K562 (cell line): Measurements from ENCODE around the gene FBP2. TPM values are rescaled to one million over a fixed set of nuclear protein-coding genes. Genes with fewer than 3 reads are reported as not detected.
"Not testable (repeated sequence)": the region's sequence is repeated elsewhere in the genome, so short reads cannot be mapped to it uniquely, and the experiment has no call there.

Source experiments
- ATAC-seq: fragments of 200-7000 bp; cut with Tn5 transposase; 3 replicates; pipeline ENCODE4 v1.9.1; 2020; ENCODE audit warnings: moderate library complexity
- BruUV-seq: library from RNA; stranded (reverse); fragments of 400-500 nt; replicated peaks from 2 replicates; lab custom pipeline; 2021; lab: Mats Ljungman, UMichigan
- CTCF ChIA-PET: fragments of 300-600 bp; formaldehyde crosslinking; extraction: SDS; loops from one replicate; lab custom pipeline; 2021; ENCODE audit warnings: low intra/inter-chr PET ratio; lab: Yijun Ruan, JAX
- POLR2A ChIA-PET: fragments of 300-600, 350-650 bp; sonication (Branson Sonifier 250); formaldehyde crosslinking; extraction: SDS; loops from one replicate; lab custom pipeline; 2021; ENCODE audit warnings: antibody characterized with exemption, inconsistent platforms; lab: Yijun Ruan, JAX
- DNase-seq, 4 experiments: peaks; one replicate each; pipeline versions ENCODE4 v3.0.0 to v3.0.0-alpha.2; 2011 to 2018; ENCODE audit warnings: low spot score in 3 of 4, mixed read lengths in 3 of 4; ENCODE audit errors: extremely low read depth in 1 of 4
- FAIRE-seq: peaks from 2 replicates; lab custom pipeline; 2011; peaks lifted over from hg19 to GRCh38; lab: Jason Lieb, UNC
- H2AFZ ChIP-seq: 2 replicates; pipeline ENCODE4 v1.6.0; 2011; ENCODE audit warnings: low read depth, low read length, control low read depth, inconsistent platforms
- H3K27ac ChIP-seq: fragments of 200-600 bp; 3 replicates; pipeline ENCODE4 v1.8.0; 2011; ENCODE audit warnings: low read depth, mild to moderate bottlenecking, control low read depth, inconsistent platforms, low read length, moderate library complexity, mixed read lengths; ENCODE audit errors: extremely low read depth
- H3K27me3 ChIP-seq, 2 experiments: fragments of 300-600 bp in 1 of 2; 2 replicates in 1 of 2; 3 replicates in 1 of 2; pipeline versions ENCODE4 v1.6.0 to v1.8.0; 2011; ENCODE audit warnings: inconsistent platforms in 2 of 2, low read length in 2 of 2, mild to moderate bottlenecking in 1 of 2, mixed read lengths in 1 of 2, moderate library complexity in 1 of 2; ENCODE audit not compliant: control insufficient read depth in 2 of 2, insufficient read depth in 2 of 2
- H3K36me3 ChIP-seq: fragments of 300-600 bp; 3 replicates; pipeline ENCODE4 v1.8.0; 2011; ENCODE audit warnings: mild to moderate bottlenecking, low read length, inconsistent platforms; ENCODE audit not compliant: control insufficient read depth, insufficient read depth
- H3K4me1 ChIP-seq, 2 experiments: fragments of 200-600 bp in 1 of 2; replicated peaks in 1 of 2; 2 replicates in 1 of 2; 3 replicates in 1 of 2; pipeline versions ENCODE4 v1.5.1 to v1.8.0; 2011; ENCODE audit warnings: inconsistent platforms in 2 of 2, low read length in 2 of 2, mild to moderate bottlenecking in 1 of 2, mixed read lengths in 1 of 2, moderate library complexity in 1 of 2; ENCODE audit not compliant: control insufficient read depth in 2 of 2, insufficient read depth in 2 of 2
- H3K4me2 ChIP-seq: 2 replicates; pipeline ENCODE4 v1.6.1; 2011; ENCODE audit warnings: low read length, control low read depth, inconsistent platforms, mixed read lengths; ENCODE audit not compliant: insufficient read depth
- H3K4me3 ChIP-seq: fragments of 200-600 bp; sonication (generic), shearing (Covaris generic); 2 replicates; pipeline ENCODE4 v1.5.1; 2016; ENCODE audit warnings: control low read depth, inconsistent platforms
- H3K79me2 ChIP-seq: fragments of 200-600 bp; 3 replicates; pipeline ENCODE4 v1.8.0; 2011; ENCODE audit warnings: low read length, inconsistent platforms; ENCODE audit not compliant: control insufficient read depth, insufficient read depth
- H3K9ac ChIP-seq, 2 experiments: 2 replicates each; pipeline versions ENCODE4 v1.6.0 to v1.6.1; 2011; ENCODE audit warnings: low read depth in 2 of 2, low read length in 2 of 2, control low read depth in 1 of 2, inconsistent platforms in 1 of 2, mild to moderate bottlenecking in 1 of 2, mixed read lengths in 1 of 2; ENCODE audit not compliant: insufficient read depth in 1 of 2
- H3K9me1 ChIP-seq: one replicate; pipeline ENCODE4 v1.6.0; 2011; ENCODE audit warnings: inconsistent platforms, mild to moderate bottlenecking, low read length, moderate library complexity; ENCODE audit not compliant: control insufficient read depth, insufficient read depth
- H3K9me3 ChIP-seq: replicated peaks from 2 replicates; pipeline ENCODE4 v1.5.1; 2011; ENCODE audit warnings: low read depth, low read length, inconsistent platforms; ENCODE audit not compliant: control insufficient read depth, insufficient read depth
- H4K20me1 ChIP-seq: replicated peaks from 2 replicates; pipeline ENCODE4 v1.6.1; 2011; ENCODE audit warnings: low read length, inconsistent platforms, mixed read lengths; ENCODE audit not compliant: control insufficient read depth, insufficient read depth
- C11orf30 ChIP-seq: fragments of 450-650 bp; IDR thresholded peaks from 2 replicates; pipeline ENCODE4 v1.6.1; 2016; ENCODE audit warnings: low read depth, mild to moderate bottlenecking
- ESRRA ChIP-seq: fragments of 450-650 bp; IDR thresholded peaks from 2 replicates; pipeline ENCODE4 v1.6.1; 2014; ENCODE audit warnings: low read depth, mild to moderate bottlenecking, moderate library complexity, borderline replicate concordance
- KLF13 ChIP-seq: fragments of 450-650 bp; IDR thresholded peaks from 2 replicates; pipeline ENCODE4 v1.6.1; 2016; ENCODE audit warnings: missing genetic modification characterization, low read depth, mild to moderate bottlenecking, missing compliant biosample characterization, moderate library complexity, borderline replicate concordance
- MAFG ChIP-seq: fragments of 450-650 bp; conservative IDR thresholded peaks from 2 replicates; pipeline ENCODE4 v1.6.1; 2016; ENCODE audit warnings: missing genetic modification characterization, missing compliant biosample characterization
- NFE2L1 ChIP-seq: fragments of 450-650 bp; IDR thresholded peaks from 2 replicates; pipeline ENCODE4 v1.6.1; 2016; ENCODE audit warnings: missing genetic modification characterization, low read depth, mild to moderate bottlenecking, missing compliant biosample characterization, moderate library complexity, borderline replicate concordance
- ZBTB5 ChIP-seq: fragments of 450-650 bp; IDR thresholded peaks from 2 replicates; pipeline ENCODE4 v1.6.1; 2017; ENCODE audit warnings: antibody characterized with exemption
- ZNF316 ChIP-seq: fragments of 450-650 bp; IDR thresholded peaks from 2 replicates; pipeline ENCODE4 v1.6.1; 2016
- ZNF764 ChIP-seq: fragments of 250-450 bp; sonication (Bioruptor Pico); IDR thresholded peaks from 2 replicates; pipeline ENCODE4 v1.4.0; 2020; ENCODE audit warnings: low read depth, mild to moderate bottlenecking, moderate library complexity
- WGBS: fragments of 100-300 bp; shearing (Covaris generic); methylation state at CpG from one replicate; pipeline ENCODE4 v1.1.6; 2016; ENCODE audit warnings: low coverage, mixed read lengths; ENCODE audit not compliant: insufficient coverage; ENCODE audit errors: missing lambda C conversion rate; 5-methylcytosine and 5-hydroxymethylcytosine counted together
- in situ Hi-C: fragments of 300-500 bp; cut with MboI; formaldehyde crosslinking; loops from 4 replicates; pipeline ENCODE4 v1.15.0; 2018; ENCODE audit warnings: inconsistent platforms, mixed read lengths
- intact Hi-C: fragments of 100-400 bp; cut with micrococcal nuclease; formaldehyde crosslinking; loops from 2 replicates; pipeline ENCODE4 v1.14.2; 2022
- polyA plus RNA-seq, 8 experiments: library from polyadenylated mRNA; depleted of rRNA in 4 of 8; stranded (reverse) in 5 of 8; unstranded in 3 of 8; fragments of >200 nt; fragmentation: Nextera tagmentation in 2 of 8; fragmentation: Illumina TruSeq in 1 of 8; extraction: Ambion mirVana in 2 of 8; extraction: Trizol in 1 of 8; gene quantifications; 2 replicates each; pipeline versions ENCODE4 v1.2.1 to v1.2.3, GENCODE V29; 2011 to 2014; ENCODE audit warnings: inconsistent platforms in 1 of 8, missing spikeins in 1 of 8
- total RNA-seq, 7 experiments: library from RNA; depleted of rRNA in 6 of 7; stranded (reverse); fragments of >200 nt in 6 of 7; fragmentation: Illumina TruSeq in 2 of 7; extraction: Trizol in 2 of 7; gene quantifications; 2 replicates each; pipeline versions ENCODE4 v1.2.1 to v1.2.3, GENCODE V29; 2011 to 2021; ENCODE audit warnings: low replicate concordance in 1 of 7
- TF ChIP-seq, protein P1 (sequence below): fragments of 450-650 bp; IDR thresholded peaks from 2 replicates; pipeline ENCODE4 v1.6.1; 2014; ENCODE audit warnings: low read depth, mild to moderate bottlenecking, moderate library complexity, borderline replicate concordance

FBP2 gene
- total and polyA plus RNA-seq, 9 of the 15 experiments (the other 6 are each of a cell fraction or from before 2014, with no cell fraction given): 0.06 TPM; not detected in 7

DNA sequence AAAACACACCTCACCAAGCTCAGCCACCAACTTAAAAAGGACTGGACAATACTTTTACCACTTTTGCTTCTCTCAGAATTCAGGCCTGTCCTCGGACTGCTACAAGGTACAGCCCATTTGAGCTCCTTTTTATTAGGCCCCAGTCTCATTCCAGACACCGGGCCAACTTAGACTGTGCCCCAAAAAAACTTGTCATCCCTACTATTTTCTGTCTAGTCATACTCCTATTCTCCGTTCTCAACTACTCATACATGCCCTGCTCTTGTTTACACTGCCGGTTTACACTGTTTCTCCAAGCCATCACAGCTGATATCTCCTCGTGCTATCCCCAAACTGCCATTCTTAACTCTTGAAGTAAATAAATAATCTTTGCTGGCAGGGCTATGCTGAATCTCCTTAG is 49.3 kb downstream of the FBP2 start:
- CTCF ChIA-PET, H3K4me3 ChIP-seq, H2AFZ ChIP-seq, H3K9me1 ChIP-seq, H3K9me3 ChIP-seq, H3K36me3 ChIP-seq, H3K9ac ChIP-seq, POLR2A ChIA-PET, in situ Hi-C loops, H3K79me2 ChIP-seq, BruUV-seq, H3K27ac ChIP-seq, H3K4me1 ChIP-seq, intact Hi-C loops: not testable (repeated sequence)
- TF ChIP-seq MAFG (tag) (peak; percentile 76), NFE2L1 (tag) (peak; percentile 34; the same call in 1 of the 2 replicates), ZNF316 (peak; percentile 68), C11orf30 (peak; percentile 39; the same call in 1 of the 2 replicates)
- TF ChIP-seq, all 486 proteins: peak for 4; not testable (repeated sequence) for 482
- 0% methylated on average over 2 of the region's 5 CpGs for WGBS
- not testable (repeated sequence) for H4K20me1 ChIP-seq, FAIRE-seq, ATAC-seq, H3K27me3 ChIP-seq, H3K4me2 ChIP-seq, DNase-seq

DNA sequence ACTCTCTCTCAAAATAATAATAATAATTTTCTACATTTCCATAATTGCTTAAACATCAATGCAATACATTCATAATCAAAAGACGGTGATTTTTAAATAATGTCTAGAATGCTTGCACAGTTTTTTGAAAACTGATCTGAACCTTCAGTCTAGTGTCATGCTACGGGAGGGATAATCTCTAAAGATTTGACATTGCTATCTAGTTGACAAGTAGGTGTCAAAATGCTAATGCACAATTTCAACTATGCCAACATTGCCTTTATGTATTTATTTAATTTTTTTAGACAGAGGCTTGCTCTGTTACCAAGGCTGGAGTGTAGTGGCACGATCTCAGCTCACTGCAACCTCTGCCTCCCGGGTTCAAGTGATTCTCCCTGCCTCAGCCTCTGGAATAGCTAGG is 54.7 kb downstream of the FBP2 start:
- ChIA-PET CTCF (no interaction called here), POLR2A (interaction anchor here (0.6 kb wide), 1 partner anchor 181 kb away, joined by 3 read pairs; no protein-coding TSS in a partner anchor)
- BruUV-seq: no TSS peak
- no peak for ATAC-seq
- no peak for FAIRE-seq
- H3K9me3 ChIP-seq: no peaks in the 10 kb centered on the region
- no peak for DNase-seq
- in situ Hi-C loops: no loop called here
- no peak overlapping the region for H3K4me2 ChIP-seq
- H3K4me1 ChIP-seq: no peaks in the 10 kb centered on the region
- H3K27ac ChIP-seq: no peak overlapping the region
- 6% methylated on average over 4 of the region's 4 CpGs for WGBS
- H2AFZ ChIP-seq: no peak overlapping the region
- H4K20me1 ChIP-seq: no peaks in the 10 kb centered on the region
- no peaks in the 10 kb centered on the region for H3K9me1 ChIP-seq
- H3K9ac ChIP-seq: no peak overlapping the region
- peaks cover 2 to 4% of the 10 kb centered on the region in 2 experiments; a peak in 3 of 5 replicates for H3K27me3 ChIP-seq
- H3K4me3 ChIP-seq: no peak overlapping the region
- H3K36me3 ChIP-seq: no peaks in the 10 kb centered on the region
- intact Hi-C loops: loop anchor here (5.0 kb wide), 2 partner anchors 327 to 527 kb away; no protein-coding TSS in a partner anchor
- H3K79me2 ChIP-seq: no peaks in the 10 kb centered on the region
- TF ChIP-seq ZBTB5 (no peak), KLF13 (tag) (no peak), ZNF764 (CRISPR knock-in tag) (no peak), ESRRA (no peak)
- TF ChIP-seq, protein P1, sequence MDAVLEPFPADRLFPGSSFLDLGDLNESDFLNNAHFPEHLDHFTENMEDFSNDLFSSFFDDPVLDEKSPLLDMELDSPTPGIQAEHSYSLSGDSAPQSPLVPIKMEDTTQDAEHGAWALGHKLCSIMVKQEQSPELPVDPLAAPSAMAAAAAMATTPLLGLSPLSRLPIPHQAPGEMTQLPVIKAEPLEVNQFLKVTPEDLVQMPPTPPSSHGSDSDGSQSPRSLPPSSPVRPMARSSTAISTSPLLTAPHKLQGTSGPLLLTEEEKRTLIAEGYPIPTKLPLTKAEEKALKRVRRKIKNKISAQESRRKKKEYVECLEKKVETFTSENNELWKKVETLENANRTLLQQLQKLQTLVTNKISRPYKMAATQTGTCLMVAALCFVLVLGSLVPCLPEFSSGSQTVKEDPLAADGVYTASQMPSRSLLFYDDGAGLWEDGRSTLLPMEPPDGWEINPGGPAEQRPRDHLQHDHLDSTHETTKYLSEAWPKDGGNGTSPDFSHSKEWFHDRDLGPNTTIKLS: no peak
